Esophagus squamous epithelium (tissue), 4 donors: Measurements from ENCODE around the gene THAP11.

Source experiments
- POLR2A ChIP-seq, 4 donors: fragments of 450-650 bp; IDR thresholded peaks; one replicate each; pipeline ENCODE4 v1.6.1; 2017; ENCODE audit warnings: antibody characterized with exemption in 4 of 4, mild to moderate bottlenecking in 4 of 4, moderate library complexity in 3 of 4
- TF ChIP-seq, protein P1 (sequence below), 6 experiments: fragments of 450-650 bp in 4 of 6; fragments of 200-600 bp in 2 of 6; sonication (generic) in 2 of 6; IDR thresholded peaks; one replicate each; pipeline ENCODE4 v1.5.1; 2016 to 2019; ENCODE audit warnings: antibody characterized with exemption in 6 of 6, mild to moderate bottlenecking in 4 of 6, moderate library complexity in 4 of 6

GRCh38 chr16:67874372-67874771 is 32.3 kb downstream of the THAP11 start:
- TF ChIP-seq, protein P1, sequence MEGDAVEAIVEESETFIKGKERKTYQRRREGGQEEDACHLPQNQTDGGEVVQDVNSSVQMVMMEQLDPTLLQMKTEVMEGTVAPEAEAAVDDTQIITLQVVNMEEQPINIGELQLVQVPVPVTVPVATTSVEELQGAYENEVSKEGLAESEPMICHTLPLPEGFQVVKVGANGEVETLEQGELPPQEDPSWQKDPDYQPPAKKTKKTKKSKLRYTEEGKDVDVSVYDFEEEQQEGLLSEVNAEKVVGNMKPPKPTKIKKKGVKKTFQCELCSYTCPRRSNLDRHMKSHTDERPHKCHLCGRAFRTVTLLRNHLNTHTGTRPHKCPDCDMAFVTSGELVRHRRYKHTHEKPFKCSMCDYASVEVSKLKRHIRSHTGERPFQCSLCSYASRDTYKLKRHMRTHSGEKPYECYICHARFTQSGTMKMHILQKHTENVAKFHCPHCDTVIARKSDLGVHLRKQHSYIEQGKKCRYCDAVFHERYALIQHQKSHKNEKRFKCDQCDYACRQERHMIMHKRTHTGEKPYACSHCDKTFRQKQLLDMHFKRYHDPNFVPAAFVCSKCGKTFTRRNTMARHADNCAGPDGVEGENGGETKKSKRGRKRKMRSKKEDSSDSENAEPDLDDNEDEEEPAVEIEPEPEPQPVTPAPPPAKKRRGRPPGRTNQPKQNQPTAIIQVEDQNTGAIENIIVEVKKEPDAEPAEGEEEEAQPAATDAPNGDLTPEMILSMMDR (IDR thresholded peaks at IDR 0.05) = no peak
- no peak for TF ChIP-seq POLR2A (IDR thresholded peaks at IDR 0.05)
